GM21723 (cell line): ENCODE data around the gene RDH8.

Experiments used
- ATAC-seq: cut with Tn5 transposase; IDR thresholded peaks from one replicate; pipeline ENCODE4 v1.9.1; 2021; ENCODE audit warnings: mild to moderate bottlenecking, moderate library complexity; ENCODE audit not compliant: unreplicated experiment

Gene RDH8

DNA sequence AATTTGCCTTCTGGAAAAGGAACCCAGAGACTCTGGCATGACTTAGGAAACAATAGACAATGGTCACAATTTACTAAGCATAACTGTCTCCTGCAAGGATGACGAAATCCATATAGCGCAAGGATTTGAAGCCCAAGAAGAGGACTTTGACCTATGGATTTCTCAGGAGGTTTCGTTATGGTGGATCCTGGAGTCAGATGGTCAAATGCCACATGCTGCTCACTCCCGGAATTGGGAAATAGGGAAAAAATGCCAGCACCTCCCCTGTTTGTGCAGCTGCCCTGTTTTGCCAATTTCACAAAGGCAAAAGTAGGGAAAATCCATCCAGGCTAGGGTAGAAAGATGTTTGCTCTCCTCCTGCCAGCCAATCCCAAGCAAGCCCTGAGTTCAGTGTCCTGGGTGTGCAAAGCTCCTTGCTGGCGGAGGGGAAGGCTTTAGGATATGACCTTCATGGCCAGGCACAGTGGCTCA lies 23.4 kb downstream of the RDH8 start:
- no peak for ATAC-seq

DNA sequence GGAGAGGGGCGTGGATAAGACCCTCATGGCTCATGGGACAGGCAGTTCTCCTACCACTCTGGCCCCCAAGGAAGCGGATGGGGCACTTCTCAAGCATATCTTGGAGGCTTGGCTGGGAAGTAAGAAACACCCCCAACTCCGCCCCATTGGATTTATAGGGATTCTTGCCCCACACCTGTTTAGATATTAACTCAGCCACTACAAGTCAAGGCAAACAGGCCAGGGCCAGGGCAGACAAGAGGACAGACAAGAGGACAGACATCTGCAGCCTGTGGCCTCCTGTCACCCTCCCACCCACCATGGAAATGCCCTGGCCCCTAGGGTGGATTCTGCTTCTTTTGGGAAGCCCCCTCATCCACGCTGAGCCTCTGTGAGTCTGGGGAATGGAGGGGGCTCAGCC lies 24.1 kb downstream of the RDH8 start:
- ATAC-seq = no peak

DNA sequence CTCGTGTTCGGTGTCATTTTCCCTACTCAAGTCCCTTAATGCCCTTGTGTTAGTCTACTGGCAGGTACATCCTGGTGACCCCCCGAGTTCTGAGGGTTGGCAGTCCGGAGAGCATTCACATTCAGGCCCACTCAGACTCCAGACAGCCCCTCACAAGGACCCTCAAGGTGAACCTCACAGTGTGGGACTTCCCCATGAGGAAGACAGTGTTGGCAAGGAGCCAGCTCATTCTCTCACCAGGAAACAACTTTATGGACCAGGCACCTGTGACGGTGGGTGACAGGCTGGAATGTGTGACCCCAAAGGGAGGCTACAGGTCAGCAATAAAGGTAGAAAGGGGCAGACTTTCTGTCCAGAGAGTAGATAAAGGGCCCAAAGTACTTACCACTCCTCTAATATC lies 24.5 kb downstream of the RDH8 start:
- ATAC-seq = no peak

DNA sequence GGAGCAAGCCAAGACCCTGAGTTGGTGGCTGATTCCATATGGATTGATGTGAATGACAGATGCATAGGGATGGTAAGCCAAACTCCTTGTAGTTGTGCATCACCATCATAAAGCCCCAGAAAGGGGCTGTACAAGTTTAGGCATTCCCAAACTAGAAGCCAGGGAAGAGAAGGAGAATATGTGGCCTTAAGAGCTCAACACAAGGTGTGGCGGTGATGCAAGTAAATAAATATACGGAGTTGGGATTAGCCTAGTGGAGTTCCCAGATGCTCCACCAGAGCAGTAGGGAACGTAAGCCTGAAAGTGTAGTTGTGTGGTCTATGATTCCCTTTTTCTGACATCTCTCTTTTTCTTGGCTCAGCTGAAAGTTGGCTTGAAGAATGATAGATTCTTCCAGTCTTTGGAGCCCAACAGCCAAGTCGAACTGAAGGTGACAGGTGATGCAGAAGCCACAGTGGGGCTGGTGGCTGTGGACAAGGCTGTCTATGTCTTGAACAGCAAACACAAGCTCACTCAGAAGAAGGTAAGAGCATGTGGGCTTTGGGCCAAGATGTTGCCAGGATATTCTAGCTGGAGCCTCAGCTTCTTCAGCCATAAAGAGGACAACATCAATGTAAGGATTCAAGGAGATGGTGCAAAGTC lies 30.1 kb downstream of the RDH8 start:
- ATAC-seq = no peak

DNA sequence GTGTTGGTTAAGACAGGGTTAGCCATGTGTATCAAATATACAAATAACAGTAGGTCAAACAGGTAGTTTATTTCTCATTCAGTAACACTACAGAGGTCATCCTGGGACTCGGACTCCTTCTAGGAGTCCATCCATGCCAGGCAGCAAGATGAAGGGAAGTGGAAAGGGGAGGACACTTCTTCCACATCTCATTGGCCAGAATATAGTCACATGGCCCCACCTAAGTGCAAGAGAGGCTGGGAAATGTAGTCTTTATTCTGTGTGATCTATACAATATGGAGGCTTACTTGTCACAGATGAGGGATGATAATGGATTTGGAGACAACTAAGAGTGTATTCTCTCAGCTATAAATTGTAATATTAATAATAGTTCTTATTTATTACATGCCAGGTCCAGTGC lies 31.1 kb downstream of the RDH8 start:
- no peak for ATAC-seq

DNA sequence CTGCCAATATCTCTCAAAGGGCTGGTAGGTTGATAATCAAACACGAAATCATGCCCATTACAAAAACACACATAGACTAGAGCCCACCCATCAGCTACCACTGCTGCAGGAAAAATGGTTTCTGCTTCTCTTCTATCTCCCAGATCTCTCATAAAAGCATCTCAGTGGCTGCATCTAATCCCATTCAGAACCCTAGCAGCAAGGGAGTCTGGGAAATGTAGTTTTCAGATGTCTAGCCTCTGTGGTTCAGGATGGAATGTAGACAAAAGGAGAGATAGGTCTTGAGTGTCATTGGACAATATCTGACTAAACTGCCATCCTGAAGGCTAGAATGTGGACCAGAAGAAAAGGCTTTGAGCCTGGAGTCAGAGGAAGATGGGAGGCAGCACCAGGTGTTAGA lies 32.1 kb downstream of the RDH8 start:
- ATAC-seq = no peak

GRCh38 chr19:10049626-10050025 lies 36.3 kb downstream of the RDH8 start:
- ATAC-seq = no peak

DNA sequence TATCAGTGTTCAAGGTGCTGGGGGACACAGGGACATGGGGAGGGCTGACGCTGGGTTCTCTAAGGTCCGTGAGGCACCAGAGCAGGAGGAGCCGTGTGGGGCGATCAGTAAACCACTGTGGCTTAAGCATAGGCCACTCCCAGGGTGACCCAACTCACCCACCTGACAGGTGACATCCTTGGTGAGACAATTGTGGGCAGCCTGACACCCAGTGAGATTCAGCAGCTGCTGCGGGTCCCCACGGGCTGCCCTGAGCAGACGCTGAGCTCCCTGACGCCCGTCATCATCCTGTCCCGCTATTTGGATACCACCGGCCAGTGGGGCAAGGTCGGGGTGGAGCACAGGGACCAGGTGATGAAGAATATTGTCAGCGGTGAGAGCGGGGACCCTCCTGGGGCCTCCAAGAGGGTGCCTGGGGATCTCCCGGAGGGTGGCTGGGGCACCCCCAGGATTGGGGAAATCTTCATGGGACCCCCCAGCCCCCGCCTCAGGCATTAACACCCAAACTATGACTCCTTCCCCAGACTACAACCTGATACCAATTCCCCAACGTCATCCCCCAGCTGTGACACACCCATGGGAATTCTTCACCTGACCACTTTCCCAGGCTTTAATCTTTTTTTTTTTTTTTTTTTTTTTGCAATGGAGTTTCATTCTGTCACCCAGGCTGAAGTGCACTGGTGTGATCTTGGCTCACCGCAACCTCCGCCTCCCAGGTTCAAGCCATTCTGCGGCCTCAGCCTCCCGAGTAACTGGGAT lies 39.5 kb downstream of the RDH8 start:
- ATAC-seq = no peak

DNA sequence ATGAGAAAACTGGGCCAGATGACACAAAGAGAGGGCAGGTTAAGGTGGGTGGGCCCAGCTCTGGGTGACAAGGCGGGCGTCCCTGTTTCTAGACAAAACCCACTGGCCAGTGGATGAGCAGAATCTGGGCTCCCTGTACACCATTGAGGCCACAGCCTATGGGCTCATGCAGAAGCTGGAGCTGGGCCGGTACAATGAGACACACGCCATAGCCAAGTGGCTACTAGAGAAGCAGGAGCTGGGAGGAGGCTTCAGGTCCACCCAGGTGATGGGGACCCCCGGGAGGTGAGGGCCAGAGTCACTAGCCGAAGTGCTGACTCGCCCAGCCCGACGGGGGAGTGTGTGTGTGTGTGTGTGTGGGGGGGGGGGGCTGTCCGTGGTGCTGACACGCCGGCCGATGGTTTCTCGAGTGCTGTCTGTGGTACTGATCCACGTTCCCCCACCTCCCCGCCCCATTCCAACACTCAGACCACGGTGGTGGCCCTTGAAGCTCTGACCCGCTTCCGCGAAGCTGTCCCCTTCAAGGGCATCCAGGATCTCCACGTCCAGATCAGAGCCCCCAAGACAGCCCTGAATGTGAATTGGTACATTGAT lies 48.5 kb downstream of the RDH8 start:
- no peak for ATAC-seq

DNA sequence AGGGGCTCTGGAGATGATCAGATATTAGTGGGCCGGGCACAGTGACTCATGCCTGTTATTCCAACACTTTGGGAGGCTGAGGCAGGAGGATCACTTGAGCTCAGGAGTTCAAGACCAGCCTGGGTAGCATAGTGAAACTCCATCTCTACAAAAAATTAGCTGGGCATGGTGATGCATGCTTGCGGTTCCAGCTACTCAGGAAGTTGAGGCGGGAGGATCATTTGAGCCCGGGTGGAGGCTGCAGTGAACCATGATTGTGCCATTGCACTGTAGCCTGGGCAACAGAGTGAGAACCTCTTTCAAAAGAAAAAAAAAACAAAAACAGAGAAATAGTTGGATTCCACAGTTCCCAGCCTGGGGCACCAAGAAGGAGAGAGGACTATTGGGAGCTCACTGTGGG lies 54.9 kb downstream of the RDH8 start:
- ATAC-seq = no peak

DNA sequence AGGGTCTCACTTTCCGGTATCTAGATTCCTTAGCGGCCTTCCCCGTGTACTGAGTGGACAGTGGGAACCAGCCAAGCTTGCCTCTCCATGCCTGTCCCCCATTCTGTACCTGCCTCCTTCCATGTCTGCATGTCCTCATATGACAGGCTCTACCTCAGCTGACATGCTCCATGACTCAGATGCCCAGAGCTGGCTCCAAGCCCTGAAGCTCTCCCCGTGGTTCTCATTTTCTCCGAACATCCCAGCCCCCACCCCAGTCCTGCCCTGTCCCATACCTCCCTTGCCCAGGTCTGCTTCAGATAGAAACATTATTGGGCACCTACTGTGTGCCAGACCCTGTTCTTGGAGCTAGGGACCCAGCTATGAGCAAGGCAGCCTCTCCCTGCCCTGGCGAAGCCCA lies 55.8 kb downstream of the RDH8 start:
- ATAC-seq = no peak

DNA sequence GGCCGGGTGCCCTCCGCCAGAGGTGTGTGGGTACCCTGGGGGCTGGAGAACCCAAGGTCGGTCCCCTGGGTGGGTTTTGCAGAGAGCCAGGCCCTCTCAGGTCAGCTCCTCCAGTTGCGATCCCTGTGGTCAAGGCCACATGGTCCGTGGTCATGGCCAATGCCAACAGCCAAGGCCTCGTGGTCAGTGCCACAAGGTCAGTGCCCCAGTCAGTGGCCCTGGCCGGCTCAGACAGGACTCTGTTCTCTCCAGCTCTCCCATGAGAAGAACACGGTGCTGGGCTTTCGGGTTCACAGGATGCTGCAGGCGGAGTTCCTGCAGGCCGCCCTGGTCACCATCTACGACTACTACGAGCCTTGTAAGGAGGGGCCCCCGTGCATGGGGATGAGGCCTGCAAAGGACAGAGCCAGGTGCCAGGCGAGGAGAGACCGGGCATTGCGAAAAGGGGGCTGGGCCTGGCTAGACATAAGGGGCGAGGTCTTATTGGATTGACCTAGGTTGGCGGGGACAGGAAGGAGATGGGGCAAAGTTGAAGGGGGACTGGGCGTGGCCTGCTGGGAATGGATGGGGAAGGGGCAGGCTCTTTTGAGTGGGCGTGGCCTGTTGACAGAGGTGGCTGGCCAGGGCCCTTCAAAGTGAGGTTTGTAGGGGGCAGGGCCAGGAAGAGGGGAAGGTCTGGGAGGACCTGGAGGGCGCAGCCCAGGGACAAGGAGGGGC lies 57.6 kb downstream of the RDH8 start:
- no peak for ATAC-seq
